ENCODE data around the gene ACAP2. TPM values are rescaled to one million over a fixed set of nuclear protein-coding genes. Genes with fewer than 3 reads are reported as not detected.

The ACAP2 gene
- total RNA-seq, 1 donor from 2014 or later: 46.0 TPM

- no peak overlapping the region for H2AFZ ChIP-seq (ENCODE audit: low read depth, low read length)
- peaks cover 10% of the 10 kb centered on the region for H3K79me2 ChIP-seq (ENCODE audit: insufficient read depth, low read length)
- Mint-ChIP-seq H3K36me3 (ENCODE audit: low read depth, unreplicated experiment) (peaks cover 11% of the 10 kb centered on the region), H3K4me1 (ENCODE audit: low read depth, unreplicated experiment) (peaks cover 4% of the 10 kb centered on the region), H3K4me3 (ENCODE audit: unreplicated experiment) (no peak overlapping the region), H3K9me3 (ENCODE audit: unreplicated experiment) (no peaks in the 10 kb centered on the region), H3K27me3 (ENCODE audit: low read depth, unreplicated experiment) (no peaks in the 10 kb centered on the region), H3K27ac (ENCODE audit: unreplicated experiment) (no peak overlapping the region)
- no peak for DNase-seq (ENCODE audit: low read depth)
- no peaks in the 10 kb centered on the region for H3K9me3 ChIP-seq (ENCODE audit: insufficient read depth, low read depth, low read length)
- no peaks in the 10 kb centered on the region for H4K20me1 ChIP-seq (ENCODE audit: insufficient read depth, low read length)
- H3K27me3 ChIP-seq (ENCODE audit: insufficient read depth, low read length): no peaks in the 10 kb centered on the region
- H3K9ac ChIP-seq (ENCODE audit: low read length): no peak overlapping the region
- H3K36me3 ChIP-seq (ENCODE audit: insufficient read depth, low read length): no peaks in the 10 kb centered on the region
- H3K4me1 ChIP-seq (ENCODE audit: insufficient read depth, low read length): no peaks in the 10 kb centered on the region
- FAIRE-seq: no peak
- no peak overlapping the region for H3K4me3 ChIP-seq (ENCODE audit: insufficient read depth, low read depth, low read length)
- no peak for TF ChIP-seq CTCF (IDR thresholded peaks at IDR 0.05; ENCODE audit: insufficient read depth, low read depth, low read length)
- no peak for TF ChIP-seq EZH2 (IDR thresholded peaks at IDR 0.05; ENCODE audit: insufficient read depth, low read length)
- H3K27ac ChIP-seq (ENCODE audit: low read depth, low read length): no peak overlapping the region
- no peak overlapping the region for H3K4me2 ChIP-seq (ENCODE audit: low read length)
Observed at GRCh38 chr3:195224980-195225580, 217.7 kb downstream of the ACAP2 start.

Other genes with a start within 250 kb of the ACAP2 start
- gene XXYLT1, start 171.9 kb downstream of the ACAP2 start, total RNA-seq: 26.2 and 28.5 TPM in 2 replicates
- 34.5 and 37.4 TPM in 2 replicates for gene PPP1R2, start 100.3 kb upstream of the ACAP2 start, total RNA-seq
- gene APOD, start 140.9 kb upstream of the ACAP2 start, total RNA-seq: 0.70 TPM in 1 of 2 replicates, not detected in the other